Left ventricle myocardium inferior (tissue), 1 donor: ENCODE measurements around the gene TNK2. TPM values are rescaled to one million over a fixed set of nuclear protein-coding genes. Genes with fewer than 3 reads are reported as not detected.

ENCODE experiments used
- DNase-seq: peaks from one replicate; pipeline ENCODE4 v3.0.0-alpha.2; 2020
- H3K27ac ChIP-seq: fragments of 200-600 bp; replicated peaks from 2 replicates; pipeline ENCODE4 v1.8.0; 2021
- H3K27me3 ChIP-seq: fragments of 200-600 bp; 2 replicates; pipeline ENCODE4 v1.8.0; 2021; ENCODE audit warnings: low read depth
- H3K36me3 ChIP-seq: fragments of 200-600 bp; 2 replicates; pipeline ENCODE4 v1.8.0; 2021
- H3K4me1 ChIP-seq: fragments of 200-600 bp; 2 replicates; pipeline ENCODE4 v1.8.0; 2021
- H3K4me3 ChIP-seq: fragments of 200-600 bp; 2 replicates; pipeline ENCODE4 v1.8.0; 2021; ENCODE audit warnings: mild to moderate bottlenecking, moderate library complexity
- H3K9me3 ChIP-seq: fragments of 200-600 bp; replicated peaks from 2 replicates; pipeline ENCODE4 v1.8.0; 2021
- intact Hi-C: fragments of 100-400 bp; cut with micrococcal nuclease; formaldehyde crosslinking; loops from one replicate; pipeline ENCODE4 v1.11.0; 2022
- total RNA-seq: library from RNA; stranded (reverse); fragmentation: NEBNext Ultra II Directional; extraction: Animal tissue kit (Norgen Biotek cat#: 25700); gene quantifications from one replicate; pipeline ENCODE4 v1.2.1, GENCODE V29; 2021
- TF ChIP-seq, protein P1 (sequence below): fragments of 200-600 bp; IDR thresholded peaks from 2 replicates; pipeline ENCODE4 v1.8.0; 2021; ENCODE audit warnings: antibody characterized with exemption, mild to moderate bottlenecking, borderline replicate concordance
- donor health status: DM: no; HTN: yes; CAD: no; lungs with severe emphysema.

The TNK2 gene
- total RNA-seq, 1 donor from 2014 or later, result 33.2 TPM

- peaks cover 58% of the 10 kb centered on the region for H3K27me3 ChIP-seq
Observed at GRCh38 chr3:195839260-195840010, 68.9 kb downstream of the TNK2 start.

GRCh38 chr3:195838714-195839113, 69.6 kb downstream of the TNK2 start:
- TF ChIP-seq, protein P1, sequence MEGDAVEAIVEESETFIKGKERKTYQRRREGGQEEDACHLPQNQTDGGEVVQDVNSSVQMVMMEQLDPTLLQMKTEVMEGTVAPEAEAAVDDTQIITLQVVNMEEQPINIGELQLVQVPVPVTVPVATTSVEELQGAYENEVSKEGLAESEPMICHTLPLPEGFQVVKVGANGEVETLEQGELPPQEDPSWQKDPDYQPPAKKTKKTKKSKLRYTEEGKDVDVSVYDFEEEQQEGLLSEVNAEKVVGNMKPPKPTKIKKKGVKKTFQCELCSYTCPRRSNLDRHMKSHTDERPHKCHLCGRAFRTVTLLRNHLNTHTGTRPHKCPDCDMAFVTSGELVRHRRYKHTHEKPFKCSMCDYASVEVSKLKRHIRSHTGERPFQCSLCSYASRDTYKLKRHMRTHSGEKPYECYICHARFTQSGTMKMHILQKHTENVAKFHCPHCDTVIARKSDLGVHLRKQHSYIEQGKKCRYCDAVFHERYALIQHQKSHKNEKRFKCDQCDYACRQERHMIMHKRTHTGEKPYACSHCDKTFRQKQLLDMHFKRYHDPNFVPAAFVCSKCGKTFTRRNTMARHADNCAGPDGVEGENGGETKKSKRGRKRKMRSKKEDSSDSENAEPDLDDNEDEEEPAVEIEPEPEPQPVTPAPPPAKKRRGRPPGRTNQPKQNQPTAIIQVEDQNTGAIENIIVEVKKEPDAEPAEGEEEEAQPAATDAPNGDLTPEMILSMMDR, result no peak
- no peak for DNase-seq
- Histone ChIP-seq H3K27ac (no peak overlapping the region), H3K4me3 (no peak overlapping the region), H3K36me3 (no peaks in the 10 kb centered on the region), H3K4me1 (no peaks in the 10 kb centered on the region), H3K9me3 (no peaks in the 10 kb centered on the region), H3K27me3 (peaks cover 60% of the 10 kb centered on the region)
- intact Hi-C loops, result no loop called here

More at GRCh38 chr3:195839260-195840010, 68.9 kb downstream of the TNK2 start:
- TF ChIP-seq, protein P1, result no peak
- no peaks in the 10 kb centered on the region for H3K36me3 ChIP-seq
- H3K9me3 ChIP-seq, result no peaks in the 10 kb centered on the region
- no peaks in the 10 kb centered on the region for H3K4me1 ChIP-seq
- H3K27ac ChIP-seq, result no peak overlapping the region
- no peak for DNase-seq
- intact Hi-C loops, result no loop called here
- no peak overlapping the region for H3K4me3 ChIP-seq

GRCh38 chr3:195836476-195837135, 71.7 kb downstream of the TNK2 start:
- intact Hi-C loops, result no loop called here
- no peak for DNase-seq

GRCh38 chr3:195835791-195836190, 72.6 kb downstream of the TNK2 start:
- no peaks in the 10 kb centered on the region for H3K9me3 ChIP-seq
- no peak for DNase-seq
- H3K4me1 ChIP-seq, result no peaks in the 10 kb centered on the region
- H3K4me3 ChIP-seq, result no peak overlapping the region
- H3K27ac ChIP-seq, result no peak overlapping the region
- H3K36me3 ChIP-seq, result no peaks in the 10 kb centered on the region
- TF ChIP-seq, protein P1, result no peak
- peaks cover 58% of the 10 kb centered on the region for H3K27me3 ChIP-seq
- intact Hi-C loops, result no loop called here

More at GRCh38 chr3:195836476-195837135, 71.7 kb downstream of the TNK2 start:
- Histone ChIP-seq H3K36me3 (no peaks in the 10 kb centered on the region), H3K9me3 (no peaks in the 10 kb centered on the region), H3K4me1 (no peaks in the 10 kb centered on the region), H3K27ac (no peak overlapping the region), H3K4me3 (no peak overlapping the region), H3K27me3 (peaks cover 51% of the 10 kb centered on the region)
- TF ChIP-seq, protein P1, result no peak

DNA sequence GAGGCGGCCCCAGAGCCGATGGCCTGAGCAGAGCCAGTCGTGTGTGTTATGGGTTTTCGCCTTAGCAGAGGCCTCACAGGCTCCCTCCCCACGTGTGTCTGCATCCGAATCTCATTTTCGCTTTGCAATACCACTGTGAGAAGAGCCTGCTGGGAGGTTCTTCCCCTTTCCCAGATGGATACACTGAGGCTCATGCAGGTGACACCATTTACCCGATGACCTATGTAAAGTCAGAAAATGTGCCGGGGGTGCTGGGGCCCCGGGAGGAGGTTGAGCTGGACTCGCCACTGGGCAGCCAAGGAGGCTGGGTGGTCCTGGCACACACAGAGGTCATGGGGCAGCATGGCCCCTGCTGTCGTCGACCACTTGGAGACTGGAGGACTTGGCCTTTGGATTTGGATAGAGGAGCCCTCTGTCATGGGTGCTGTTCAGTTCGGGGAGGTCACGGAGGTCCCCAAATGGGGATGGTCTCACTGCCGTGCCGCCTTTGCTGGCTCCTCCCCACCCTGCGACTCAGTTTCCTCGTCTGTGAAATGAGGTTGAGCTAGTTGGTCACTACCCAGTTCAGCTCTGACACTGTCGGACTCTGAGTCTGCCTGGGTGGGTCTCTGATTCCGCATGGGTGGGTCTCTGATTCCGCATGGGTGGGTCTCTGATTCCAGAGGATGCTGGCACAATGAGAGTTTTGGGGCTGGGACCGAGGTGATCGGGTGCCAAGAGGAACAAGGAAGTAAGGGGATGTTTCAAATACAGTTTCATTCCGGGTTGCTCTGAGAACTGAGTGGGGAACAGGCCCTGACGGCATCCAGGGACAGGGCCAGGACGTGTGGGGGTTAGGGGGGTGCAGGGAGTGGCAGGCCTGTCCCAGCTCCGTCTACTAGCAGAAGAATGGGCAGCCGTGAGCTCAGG, 73.4 kb downstream of the TNK2 start:
- Histone ChIP-seq H3K4me1 (no peaks in the 10 kb centered on the region), H3K27me3 (peaks cover 54% of the 10 kb centered on the region), H3K9me3 (no peaks in the 10 kb centered on the region), H3K27ac (no peak overlapping the region), H3K4me3 (no peak overlapping the region), H3K36me3 (no peaks in the 10 kb centered on the region)
- intact Hi-C loops, result no loop called here
- no peak for DNase-seq
- TF ChIP-seq, protein P1, result no peak
